HepG2 (cell line): ENCODE measurements around the gene ORC6. TPM values are rescaled to one million over a fixed set of nuclear protein-coding genes. Genes with fewer than 3 reads are reported as not detected.

Experiments used
- AHR ChIP-seq: IDR thresholded peaks from 2 replicates; pipeline ENCODE4 v1.6.1; 2018; ENCODE audit warnings: missing genetic modification reagents, missing compliant biosample characterization
- AKAP8 ChIP-seq: sonication (generic); formaldehyde crosslinking; IDR thresholded peaks from 2 replicates; pipeline ENCODE4 v1.5.1; 2020; ENCODE audit warnings: mild to moderate bottlenecking, missing genetic modification reagents
- CHCHD3 ChIP-seq: sonication (generic); formaldehyde crosslinking; IDR thresholded peaks from 2 replicates; pipeline ENCODE4 v1.8.0; 2022; ENCODE audit warnings: mild to moderate bottlenecking, missing genetic modification reagents, moderate library complexity
- EED ChIP-seq: sonication (generic); formaldehyde crosslinking; IDR thresholded peaks from 2 replicates; pipeline ENCODE4 v1.5.0; 2020; ENCODE audit warnings: mild to moderate bottlenecking, missing genetic modification reagents
- EP300 ChIP-seq, 3 experiments: sonication (generic) in 1 of 3; formaldehyde crosslinking in 1 of 3; IDR thresholded peaks; 2 replicates each; pipeline versions ENCODE4 v1.5.1 to v1.6.1; 2011 to 2020; ENCODE audit warnings: low read depth in 2 of 3, low read length in 2 of 3, borderline replicate concordance in 1 of 3, improper control_type of control experiment in 1 of 3, mild to moderate bottlenecking in 1 of 3, missing genetic modification reagents in 1 of 3, moderate library complexity in 1 of 3
- FOXA1 ChIP-seq, 2 experiments: fragments of 450-650 bp in 1 of 2; sonication (generic) in 1 of 2; formaldehyde crosslinking in 1 of 2; IDR thresholded peaks; 2 replicates each; pipeline versions ENCODE4 v1.4.0 to v1.6.1; 2016 to 2020; ENCODE audit warnings: missing genetic modification reagents in 1 of 2
- FOXP1 ChIP-seq, 2 experiments: fragments of 450-650 bp in 1 of 2; IDR thresholded peaks; 2 replicates each; pipeline ENCODE4 v1.6.1; 2017 to 2018; ENCODE audit warnings: antibody characterized with exemption in 1 of 2
- IRF1 ChIP-seq: sonication (generic); formaldehyde crosslinking; IDR thresholded peaks from 2 replicates; pipeline ENCODE4 v1.4.0; 2020; ENCODE audit warnings: low read depth, mild to moderate bottlenecking, missing genetic modification reagents
- KAT7 ChIP-seq: IDR thresholded peaks from 2 replicates; pipeline ENCODE4 v1.6.1; 2018; ENCODE audit warnings: borderline replicate concordance, missing compliant biosample characterization
- NFRKB ChIP-seq: fragments of 450-650 bp; IDR thresholded peaks from 2 replicates; pipeline ENCODE4 v1.6.1; 2017
- NR2C2 ChIP-seq: sonication (generic); formaldehyde crosslinking; IDR thresholded peaks from 2 replicates; pipeline ENCODE4 v1.4.0; 2020; ENCODE audit warnings: missing genetic modification reagents, mild to moderate bottlenecking, moderate library complexity, borderline replicate concordance
- NR2F2 ChIP-seq: IDR thresholded peaks from 2 replicates; pipeline ENCODE4 v1.6.1; 2012; ENCODE audit warnings: low read depth, inconsistent platforms, borderline replicate concordance
- PREB ChIP-seq: sonication (generic); formaldehyde crosslinking; IDR thresholded peaks from 2 replicates; pipeline ENCODE4 v1.4.0; 2020; ENCODE audit warnings: missing genetic modification reagents
- SKIL ChIP-seq: sonication (generic); formaldehyde crosslinking; IDR thresholded peaks from 2 replicates; pipeline ENCODE4 v1.8.0; 2022; ENCODE audit warnings: missing genetic modification reagents, mild to moderate bottlenecking, moderate library complexity, borderline replicate concordance
- SMAD1 ChIP-seq: sonication (generic); formaldehyde crosslinking; IDR thresholded peaks from 2 replicates; pipeline ENCODE4 v1.4.0; 2020; ENCODE audit warnings: missing genetic modification reagents, low read depth, mild to moderate bottlenecking, borderline replicate concordance
- SNAPC2 ChIP-seq: sonication (generic); formaldehyde crosslinking; IDR thresholded peaks from 2 replicates; pipeline ENCODE4 v1.8.1; 2022; ENCODE audit warnings: mild to moderate bottlenecking, missing genetic modification reagents
- SPEN ChIP-seq: sonication (generic); formaldehyde crosslinking; IDR thresholded peaks from 2 replicates; pipeline ENCODE4 v1.5.1; 2020; ENCODE audit warnings: low read depth, mild to moderate bottlenecking, missing genetic modification reagents
- ZBTB3 ChIP-seq: sonication (generic); formaldehyde crosslinking; IDR thresholded peaks from 2 replicates; pipeline ENCODE4 v1.4.0; 2020; ENCODE audit warnings: low read depth, mild to moderate bottlenecking, moderate library complexity, missing genetic modification reagents, borderline replicate concordance
- ZFP41 ChIP-seq: sonication (generic); formaldehyde crosslinking; IDR thresholded peaks from 2 replicates; pipeline ENCODE4 v1.4.0; 2020; ENCODE audit warnings: mild to moderate bottlenecking, missing genetic modification reagents, borderline replicate concordance
- ZNF274 ChIP-seq: sonication (generic); formaldehyde crosslinking; IDR thresholded peaks from 2 replicates; pipeline ENCODE4 v1.5.1; 2020; ENCODE audit warnings: mild to moderate bottlenecking, missing genetic modification reagents
- ZNF276 ChIP-seq: sonication (generic); formaldehyde crosslinking; IDR thresholded peaks from 2 replicates; pipeline ENCODE4 v1.4.0; 2020; ENCODE audit warnings: mild to moderate bottlenecking, low read depth, missing genetic modification reagents
- ZNF598 ChIP-seq: sonication (generic); formaldehyde crosslinking; IDR thresholded peaks from 2 replicates; pipeline ENCODE4 v1.5.1; 2020; ENCODE audit warnings: mild to moderate bottlenecking, missing genetic modification reagents, borderline replicate concordance
- polyA plus RNA-seq, 8 experiments: library from polyadenylated mRNA; depleted of rRNA in 3 of 8; stranded (reverse) in 7 of 8; unstranded in 1 of 8; fragments of >200 nt; fragmentation: Illumina TruSeq in 4 of 8; extraction: Trizol in 4 of 8; gene quantifications; 2 replicates each; pipeline versions ENCODE4 v1.2.1 to v1.2.3, GENCODE V29; 2011 to 2016; ENCODE audit warnings: low read depth in 4 of 8, missing spikeins in 1 of 8, mixed read lengths in 1 of 8; ENCODE audit not compliant: insufficient read depth in 1 of 8
- total RNA-seq, 5 experiments: library from RNA; depleted of rRNA; stranded (reverse); fragments of >200 nt; fragmentation: Illumina TruSeq; extraction: Trizol; gene quantifications; 2 replicates each; pipeline ENCODE4 v1.2.3, GENCODE V29; 2016; ENCODE audit warnings: low read depth in 1 of 5

ORC6 gene
- total and polyA plus RNA-seq, 2 of the 13 experiments (the other 11 are each of a cell fraction or from before 2014, with no cell fraction given), result 34.2 to 69.8 TPM

GRCh38 chr16:46689365-46690280 is at the start of gene ORC6 (continued):
- TF ChIP-seq ZNF598 (CRISPR knock-in tag) (peak; percentile 1; the same call in 1 of the 2 replicates), PREB (CRISPR knock-in tag) (0 out of 2 replicates have a peak, but pooled peaks have one; percentile 10), ZBTB3 (CRISPR knock-in tag) (no peak), ZNF276 (CRISPR knock-in tag) (no peak; the same call in 1 of the 2 replicates), EP300 (IDR thresholded peaks at IDR 0.05; ENCODE audit: low read depth in 2 of 2, low read length in 2 of 2) (no peak; a peak in 1 of 4 replicates), EP300 (CRISPR knock-in tag; IDR thresholded peaks at IDR 0.05; ENCODE audit: borderline replicate concordance) (no peak), FOXP1 (IDR thresholded peaks at IDR 0.05) (no peak), FOXP1 (CRISPR knock-in tag; IDR thresholded peaks at IDR 0.05) (no peak), AKAP8 (no peak), AHR (CRISPR knock-in tag) (no peak), SMAD1 (CRISPR knock-in tag) (no peak), SNAPC2 (CRISPR knock-in tag) (no peak), NFRKB (no peak), ZNF274 (peak; percentile 72), ZFP41 (CRISPR knock-in tag) (no peak), NR2C2 (CRISPR knock-in tag) (0 out of 2 replicates have a peak, but pooled peaks have one; percentile 5), KAT7 (CRISPR knock-in tag) (no peak; the same call in 1 of the 2 replicates), NR2F2 (no peak; the same call in 1 of the 2 replicates), FOXA1 (IDR thresholded peaks at IDR 0.05) (no peak), FOXA1 (CRISPR knock-in tag; IDR thresholded peaks at IDR 0.05) (no peak), CHCHD3 (CRISPR knock-in tag) (peak; percentile 81; the same call in 1 of the 2 replicates), EED (CRISPR knock-in tag) (no peak), IRF1 (CRISPR knock-in tag) (no peak), SKIL (CRISPR knock-in tag) (no peak), SPEN (CRISPR knock-in tag) (peak; percentile 77)
